A673 (cell line): ENCODE data around the gene FLVCR2. TPM values are rescaled to one million over a fixed set of nuclear protein-coding genes. Genes with fewer than 3 reads are reported as not detected.

Experiments used
- BruUV-seq: library from RNA; stranded (reverse); fragments of 400-500 nt; replicated peaks from 2 replicates; lab custom pipeline; 2021; lab: Mats Ljungman, UMichigan
- CTCF ChIA-PET: fragments of 300-600 bp; sonication (Branson Sonifier 250); formaldehyde crosslinking; loops from one replicate; lab custom pipeline; 2022; ENCODE audit warnings: antibody characterized with exemption; lab: Charles Lee
- POLR2A ChIA-PET: fragments of 300-600 bp; sonication (Branson Sonifier 250); formaldehyde crosslinking; loops from one replicate; lab custom pipeline; 2022; ENCODE audit warnings: antibody characterized with exemption; ENCODE audit not compliant: low non-redundant PET; lab: Charles Lee
- DNase-seq: peaks from one replicate; pipeline ENCODE4 v3.0.0-alpha.2; 2015; ENCODE audit warnings: low spot score
- H3K27ac ChIP-seq: fragments of 200-600 bp; sonication (generic); 2 replicates; pipeline ENCODE4 v1.5.1; 2016; ENCODE audit warnings: mixed run types, low read depth, mild to moderate bottlenecking, mixed read lengths, antibody characterized with exemption, low read length; ENCODE audit not compliant: poor library complexity, severe bottlenecking
- H3K27me3 ChIP-seq: fragments of 200-600 bp; sonication (generic); replicated peaks from 2 replicates; pipeline ENCODE4 v1.6.1; 2017; ENCODE audit warnings: mixed run types, low read depth, mild to moderate bottlenecking, mixed read lengths, antibody characterized with exemption, low read length; ENCODE audit not compliant: insufficient read depth, poor library complexity
- H3K36me3 ChIP-seq: fragments of 200-600 bp; sonication (generic); 2 replicates; pipeline ENCODE4 v1.6.1; 2016; ENCODE audit warnings: mixed run types, mild to moderate bottlenecking, mixed read lengths, antibody characterized with exemption, low read length; ENCODE audit not compliant: insufficient read depth, poor library complexity, severe bottlenecking
- H3K4me1 ChIP-seq: fragments of 200-600 bp; sonication (generic); 2 replicates; pipeline ENCODE4 v1.6.1; 2017; ENCODE audit warnings: mixed run types, mild to moderate bottlenecking, mixed read lengths, antibody characterized with exemption, low read length; ENCODE audit not compliant: insufficient read depth, poor library complexity, severe bottlenecking
- H3K4me3 ChIP-seq: fragments of 200-600 bp; sonication (generic); 2 replicates; pipeline ENCODE4 v1.5.1; 2016; ENCODE audit warnings: low read depth, mixed run types, mild to moderate bottlenecking, mixed read lengths, low read length; ENCODE audit not compliant: poor library complexity, severe bottlenecking
- H3K9me3 ChIP-seq: fragments of 200-600 bp; sonication (generic); 2 replicates; pipeline ENCODE4 v1.6.1; 2016; ENCODE audit warnings: mixed run types, low read depth, mild to moderate bottlenecking, mixed read lengths, antibody characterized with exemption, low read length; ENCODE audit not compliant: poor library complexity, severe bottlenecking
- CTCF ChIP-seq: fragments of 300-800, 200-600 bp; sonication (generic); conservative IDR thresholded peaks from 2 replicates; pipeline ENCODE4 v1.5.1; 2017; ENCODE audit warnings: low read depth, mild to moderate bottlenecking, antibody characterized with exemption, low read length, moderate library complexity, mixed read lengths
- EZH2 ChIP-seq: fragments of 200-600 bp; sonication (generic); IDR thresholded peaks from 2 replicates; pipeline ENCODE4 v1.6.1; 2017; ENCODE audit warnings: borderline replicate concordance, low read depth, mild to moderate bottlenecking, mixed read lengths, antibody characterized with exemption, low read length; ENCODE audit not compliant: poor library complexity, severe bottlenecking
- intact Hi-C: fragments of 100-400 bp; cut with micrococcal nuclease; formaldehyde crosslinking; loops from one replicate; pipeline ENCODE4 v1.10.0; 2022; ENCODE audit not compliant: unreplicated experiment
- total RNA-seq: library from RNA; stranded (reverse); gene quantifications from 2 replicates; pipeline ENCODE4 v1.2.3, GENCODE V29; 2021

Gene FLVCR2
- total RNA-seq, 1 experiment from 2014 or later: 3.5 TPM

GRCh38 chr14:75562089-75562488 lies 16.3 kb upstream of the FLVCR2 start:
- intact Hi-C loops: loop anchor here (10.0 kb wide), 1 partner anchor 437 kb away; the partner anchor contains the start of gene NEK9
- H3K4me1 ChIP-seq: no peaks in the 10 kb centered on the region
- no peak for DNase-seq
- no TSS peak for BruUV-seq
- ChIA-PET POLR2A (no interaction called here), CTCF (no interaction called here)
- no peaks in the 10 kb centered on the region for H3K9me3 ChIP-seq
- H3K36me3 ChIP-seq: no peaks in the 10 kb centered on the region
- H3K4me3 ChIP-seq: no peak overlapping the region
- no peak overlapping the region for H3K27ac ChIP-seq
- H3K27me3 ChIP-seq: peaks cover 9% of the 10 kb centered on the region
- TF ChIP-seq EZH2 (no peak), CTCF (no peak)

GRCh38 chr14:75562489-75562888 lies 15.9 kb upstream of the FLVCR2 start:
- CTCF ChIA-PET: no interaction called here
- intact Hi-C loops: loop anchor here (10.0 kb wide), 1 partner anchor 438 kb away; the partner anchor contains the start of gene NEK9

GRCh38 chr14:75563931-75564330 lies 14.5 kb upstream of the FLVCR2 start:
- peaks cover 9% of the 10 kb centered on the region for H3K27me3 ChIP-seq
- no TSS peak for BruUV-seq
- POLR2A ChIA-PET: no interaction called here
- TF ChIP-seq EZH2 (no peak), CTCF (no peak)
- H3K36me3 ChIP-seq: no peaks in the 10 kb centered on the region
- no peak for DNase-seq
- H3K27ac ChIP-seq: no peak overlapping the region
- CTCF ChIA-PET: no interaction called here
- H3K4me3 ChIP-seq: no peak overlapping the region
- intact Hi-C loops: loop anchor here (10.0 kb wide), 1 partner anchor 439 kb away; the partner anchor contains the start of gene NEK9
- H3K4me1 ChIP-seq: no peaks in the 10 kb centered on the region
- H3K9me3 ChIP-seq: no peaks in the 10 kb centered on the region

More at GRCh38 chr14:75562489-75562888, 15.9 kb upstream of the FLVCR2 start:
- Histone ChIP-seq H3K4me3 (no peak overlapping the region), H3K27me3 (peaks cover 9% of the 10 kb centered on the region), H3K27ac (no peak overlapping the region), H3K4me1 (no peaks in the 10 kb centered on the region), H3K36me3 (no peaks in the 10 kb centered on the region), H3K9me3 (no peaks in the 10 kb centered on the region)
- no TSS peak for BruUV-seq
- POLR2A ChIA-PET: no interaction called here
- TF ChIP-seq EZH2: no peak
- no peak for TF ChIP-seq CTCF
- no peak for DNase-seq
